Fibroblast of skin of back (primary cell): ENCODE data around the gene P2RX7.
"Not testable (repeated sequence)": the region's sequence is repeated elsewhere in the genome, so short reads cannot be mapped to it uniquely, and the experiment has no call there.

Experiments used
- DNase-seq: peaks from one replicate; pipeline ENCODE4 v3.0.0-alpha.2; 2013

Gene P2RX7

GRCh38 chr12:121175383-121176119 lies 42.9 kb downstream of the P2RX7 start:
- no peak for DNase-seq

GRCh38 chr12:121176826-121177529 lies 44.3 kb downstream of the P2RX7 start:
- no peak for DNase-seq

GRCh38 chr12:121181181-121181580 lies 48.5 kb downstream of the P2RX7 start:
- DNase-seq: no peak

GRCh38 chr12:121182222-121182893 lies 49.7 kb downstream of the P2RX7 start:
- DNase-seq: no peak

DNA sequence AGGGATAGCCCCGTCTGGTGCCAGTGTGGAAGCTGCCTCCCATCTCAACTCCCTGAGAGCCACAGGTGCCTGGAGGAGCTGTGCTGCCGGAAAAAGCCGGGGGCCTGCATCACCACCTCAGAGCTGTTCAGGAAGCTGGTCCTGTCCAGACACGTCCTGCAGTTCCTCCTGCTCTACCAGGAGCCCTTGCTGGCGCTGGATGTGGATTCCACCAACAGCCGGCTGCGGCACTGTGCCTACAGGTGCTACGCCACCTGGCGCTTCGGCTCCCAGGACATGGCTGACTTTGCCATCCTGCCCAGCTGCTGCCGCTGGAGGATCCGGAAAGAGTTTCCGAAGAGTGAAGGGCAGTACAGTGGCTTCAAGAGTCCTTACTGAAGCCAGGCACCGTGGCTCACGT lies 51.7 kb downstream of the P2RX7 start:
- no peak for DNase-seq

DNA sequence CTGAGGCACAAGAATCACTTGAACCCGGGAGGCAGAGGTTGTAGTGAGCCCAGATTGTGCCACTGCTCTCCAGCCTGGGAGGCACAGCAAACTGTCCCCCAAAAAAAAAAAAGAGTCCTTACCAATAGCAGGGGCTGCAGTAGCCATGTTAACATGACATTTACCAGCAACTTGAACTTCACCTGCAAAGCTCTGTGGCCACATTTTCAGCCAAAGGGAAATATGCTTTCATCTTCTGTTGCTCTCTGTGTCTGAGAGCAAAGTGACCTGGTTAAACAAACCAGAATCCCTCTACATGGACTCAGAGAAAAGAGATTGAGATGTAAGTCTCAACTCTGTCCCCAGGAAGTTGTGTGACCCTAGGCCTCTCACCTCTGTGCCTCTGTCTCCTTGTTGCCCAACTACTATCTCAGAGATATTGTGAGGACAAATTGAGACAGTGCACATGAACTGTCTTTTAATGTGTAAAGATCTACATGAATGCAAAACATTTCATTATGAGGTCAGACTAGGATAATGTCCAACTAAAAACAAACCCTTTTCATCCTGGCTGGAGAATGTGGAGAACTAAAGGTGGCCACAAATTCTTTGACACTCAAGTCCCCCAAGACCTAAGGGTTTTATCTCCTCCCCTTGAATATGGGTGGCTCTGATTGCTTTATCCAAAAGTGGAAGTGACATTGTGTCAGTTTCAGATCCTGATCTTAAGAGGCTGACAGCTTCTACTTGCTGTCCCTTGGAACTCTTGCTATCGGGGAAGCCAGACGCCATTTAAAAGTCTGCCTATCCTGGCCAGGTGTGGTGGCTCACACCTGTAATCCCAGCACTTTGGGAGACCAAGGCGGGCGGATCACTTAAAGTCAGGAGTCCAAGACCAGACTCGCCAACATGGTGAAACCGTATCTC lies 52.6 kb downstream of the P2RX7 start:
- DNase-seq: no peak

DNA sequence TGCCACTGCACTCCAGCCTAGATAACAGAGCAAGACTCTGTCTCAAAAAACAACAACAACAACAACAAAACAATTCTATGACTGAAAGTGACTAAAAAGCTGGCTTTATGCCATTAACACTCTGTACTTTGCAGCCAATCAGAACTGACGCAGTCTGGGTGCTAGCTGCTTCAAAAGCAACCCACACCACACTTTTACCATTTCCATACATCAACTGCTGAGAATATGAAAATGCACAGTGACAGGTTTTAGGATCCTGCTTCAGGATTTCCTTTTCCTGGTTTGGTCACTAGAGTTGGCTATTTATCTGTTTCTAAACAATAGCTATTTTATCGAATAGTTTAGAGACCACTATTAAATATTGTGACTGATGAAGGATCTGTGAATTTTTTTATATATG lies 54.1 kb downstream of the P2RX7 start:
- DNase-seq: no peak

- peak; percentile 16 for DNase-seq
Measured at GRCh38 chr12:121187501-121187900, 54.8 kb downstream of the P2RX7 start.

DNA sequence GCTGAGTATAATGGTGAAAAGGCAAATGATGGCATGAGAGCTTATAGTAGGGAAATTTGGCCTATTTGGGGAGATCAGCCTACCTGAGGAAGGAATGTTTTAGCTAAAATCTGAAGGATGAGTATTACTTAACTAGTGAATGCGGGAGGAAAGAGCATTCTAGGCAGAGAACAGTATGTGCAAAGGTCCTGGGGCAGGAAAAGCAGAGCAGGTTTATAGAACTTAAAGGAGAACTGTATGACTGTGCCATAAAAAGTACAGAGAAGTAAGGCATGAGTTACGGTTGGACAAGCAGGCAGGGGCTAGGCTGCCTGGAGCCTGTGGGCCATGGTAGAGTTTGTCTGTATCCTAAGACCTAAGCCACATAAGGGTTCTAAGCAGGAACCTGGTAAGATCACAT lies 55.6 kb downstream of the P2RX7 start:
- DNase-seq: no peak

DNA sequence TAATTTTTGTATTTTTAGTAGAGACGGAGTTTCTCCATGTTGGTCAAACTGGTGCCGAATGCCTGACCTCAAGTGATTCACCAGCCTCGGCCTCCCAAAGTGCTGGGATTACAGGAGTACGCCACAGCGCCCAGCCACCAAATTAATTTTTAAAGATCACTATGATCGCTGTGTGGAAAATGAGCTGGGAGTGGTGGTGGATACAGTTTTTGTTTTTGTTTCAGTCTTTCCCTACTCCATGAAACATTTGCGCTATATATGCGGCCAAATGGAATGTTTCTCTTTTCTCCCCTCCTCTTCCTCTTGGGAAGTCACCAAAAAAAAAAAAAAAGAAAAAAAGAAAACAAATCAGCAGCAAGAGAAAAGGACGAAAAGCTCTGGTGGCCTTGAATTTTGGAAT lies 56.5 kb downstream of the P2RX7 start:
- peak; percentile 61 for DNase-seq

DNA sequence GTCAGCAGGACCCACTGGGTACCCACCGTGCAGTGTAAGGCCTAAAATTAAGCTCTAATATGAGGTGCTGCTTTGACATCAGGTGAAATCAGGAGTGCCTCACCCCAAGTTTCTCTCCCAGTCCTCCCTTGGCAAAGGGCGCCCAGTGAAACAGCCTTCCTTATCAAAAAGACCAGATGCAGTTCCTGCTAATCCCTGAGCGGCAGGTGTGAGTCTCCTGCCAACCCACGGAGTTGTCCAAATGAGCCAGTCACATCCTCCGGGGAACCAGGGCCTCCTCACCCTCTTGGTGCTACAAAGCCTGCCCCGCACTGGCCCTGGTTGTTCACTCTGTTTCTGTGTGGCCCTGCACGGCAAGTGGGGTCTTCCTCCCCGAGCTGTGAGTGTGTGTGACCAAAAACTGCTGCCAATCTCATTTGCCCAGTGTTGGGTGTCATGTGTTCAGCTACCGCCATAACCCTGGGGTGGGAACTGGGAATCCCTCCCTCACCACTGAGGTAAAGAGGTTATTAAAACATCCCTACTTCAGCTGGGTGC lies 57.0 kb downstream of the P2RX7 start:
- DNase-seq: no peak

GRCh38 chr12:121190523-121191031 lies 57.9 kb downstream of the P2RX7 start:
- DNase-seq: peak; percentile 99

DNA sequence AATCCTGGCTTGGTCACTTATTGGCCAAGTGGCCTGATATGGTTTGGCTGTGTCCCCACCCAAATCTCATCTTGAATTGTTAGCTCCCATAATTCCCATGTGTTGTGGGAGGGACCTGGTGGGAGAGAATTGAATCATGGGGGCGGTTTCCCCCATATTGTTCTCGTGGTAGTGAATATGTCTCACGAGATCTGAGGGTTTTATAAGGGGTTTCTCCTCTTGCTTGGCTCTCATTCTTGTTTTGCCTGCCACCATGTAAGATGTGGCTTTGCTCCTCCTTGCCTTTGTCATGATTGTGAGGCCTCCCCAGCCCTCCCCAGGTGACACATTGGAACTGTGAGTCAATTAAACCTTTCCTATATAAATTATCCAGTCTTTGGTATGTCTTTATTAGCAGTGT lies 58.5 kb downstream of the P2RX7 start:
- DNase-seq: no peak

DNA sequence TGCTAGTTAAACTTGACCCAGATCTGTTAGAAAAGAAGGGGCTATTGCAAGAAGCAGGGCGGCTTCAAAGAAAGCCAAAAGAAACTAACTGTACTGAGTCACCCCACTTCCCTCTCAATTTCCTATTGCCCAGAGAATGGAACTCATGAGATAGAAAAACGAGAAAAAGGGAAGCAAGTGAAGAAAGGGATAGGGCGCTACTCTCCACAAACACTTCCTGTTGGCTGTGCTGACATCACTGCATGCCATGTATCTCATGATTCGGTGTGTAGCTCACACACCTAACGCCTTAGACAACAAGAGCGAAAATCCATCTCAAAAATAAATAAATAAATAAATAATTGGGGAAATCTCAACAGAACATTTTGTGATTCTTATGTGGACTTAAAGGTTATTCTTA lies 64.2 kb downstream of the P2RX7 start:
- no peak for DNase-seq

GRCh38 chr12:121198949-121199348 lies 66.3 kb downstream of the P2RX7 start:
- DNase-seq: no peak

- not testable (repeated sequence) for DNase-seq
Measured at GRCh38 chr12:121201140-121201539, 68.5 kb downstream of the P2RX7 start.

DNA sequence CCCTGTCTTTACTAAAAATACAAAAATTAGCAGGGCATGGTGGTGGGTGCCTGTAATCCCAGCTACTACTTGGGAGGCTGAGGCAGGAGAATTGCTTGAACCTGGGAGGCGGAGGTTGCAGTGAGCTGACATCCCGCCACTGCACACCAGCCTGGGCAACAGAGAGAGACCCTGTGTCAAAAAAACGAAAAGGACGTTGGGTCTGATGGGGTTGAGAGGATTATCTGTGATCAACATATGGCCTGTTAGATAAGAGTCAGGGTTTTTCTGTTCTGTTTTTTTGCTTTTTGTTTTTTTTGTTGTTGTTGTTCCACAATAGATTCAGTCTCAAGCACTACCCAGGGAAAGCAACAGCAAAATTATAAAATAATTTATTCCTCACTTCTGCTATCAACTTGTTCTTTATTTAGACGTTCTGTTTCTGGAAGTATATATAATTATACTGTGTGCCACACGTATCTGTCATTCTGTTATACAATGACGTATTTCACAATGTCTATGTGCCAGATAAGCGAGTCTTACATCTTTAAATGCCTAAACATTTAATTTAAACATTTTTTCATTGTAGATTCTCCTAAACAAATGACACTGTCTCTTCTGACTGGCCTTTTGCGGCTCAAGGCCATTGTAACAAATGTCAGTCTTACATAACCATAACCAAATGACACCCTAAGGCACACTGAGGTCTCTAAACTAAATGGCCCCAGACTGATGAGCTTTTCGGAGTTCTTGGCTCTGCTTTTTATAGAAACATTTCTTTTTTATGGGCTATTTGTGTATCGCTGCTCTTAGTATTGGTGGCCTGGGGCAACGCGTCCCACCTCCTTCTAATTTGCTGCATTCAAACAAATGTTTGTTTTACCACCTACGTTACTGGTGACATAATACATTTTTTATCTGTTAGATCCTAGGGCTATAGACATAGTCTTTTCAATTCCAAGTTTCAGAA lies 70.0 kb downstream of the P2RX7 start:
- DNase-seq: no peak

DNA sequence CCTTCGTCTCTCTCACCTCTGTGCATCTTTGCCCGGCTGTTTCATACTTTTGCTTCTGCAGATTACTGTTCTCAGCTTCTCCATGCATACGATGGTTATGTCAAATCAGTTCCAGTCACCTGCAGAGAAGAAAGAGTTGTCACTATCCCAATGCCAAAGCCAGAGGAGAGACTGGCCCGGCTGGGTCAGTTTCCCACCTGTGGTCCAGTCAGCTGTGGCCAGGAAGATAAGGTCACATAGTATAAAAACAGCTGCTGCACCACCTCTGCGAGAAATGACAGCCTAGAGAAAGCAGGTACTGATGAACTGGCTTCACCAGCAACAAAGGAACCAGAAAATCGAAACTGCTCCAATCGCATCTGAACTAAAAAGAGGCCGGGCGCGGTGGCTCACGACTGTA lies 70.8 kb downstream of the P2RX7 start:
- no peak for DNase-seq

DNA sequence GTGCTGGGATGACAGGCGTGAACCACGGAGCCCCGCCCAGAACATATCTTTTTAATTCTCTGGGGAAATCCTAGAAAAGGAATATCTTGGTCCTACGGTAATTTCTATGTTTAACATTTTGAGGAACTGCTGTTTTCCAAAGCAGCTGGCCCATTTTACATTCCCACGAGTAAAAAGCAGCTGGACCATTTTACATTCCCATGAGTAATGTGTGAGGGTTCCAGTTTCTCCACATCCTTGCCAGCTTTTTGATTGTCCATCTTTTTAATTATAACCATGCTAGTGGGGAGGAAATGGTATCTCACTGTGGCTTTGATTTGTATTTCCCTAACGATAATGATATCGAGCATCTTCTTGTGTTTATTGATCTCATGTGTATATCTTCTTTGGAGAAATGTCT lies 72.8 kb downstream of the P2RX7 start:
- DNase-seq: no peak

- DNase-seq: not testable (repeated sequence)
Measured at GRCh38 chr12:121208571-121208970, 75.9 kb downstream of the P2RX7 start.

DNA sequence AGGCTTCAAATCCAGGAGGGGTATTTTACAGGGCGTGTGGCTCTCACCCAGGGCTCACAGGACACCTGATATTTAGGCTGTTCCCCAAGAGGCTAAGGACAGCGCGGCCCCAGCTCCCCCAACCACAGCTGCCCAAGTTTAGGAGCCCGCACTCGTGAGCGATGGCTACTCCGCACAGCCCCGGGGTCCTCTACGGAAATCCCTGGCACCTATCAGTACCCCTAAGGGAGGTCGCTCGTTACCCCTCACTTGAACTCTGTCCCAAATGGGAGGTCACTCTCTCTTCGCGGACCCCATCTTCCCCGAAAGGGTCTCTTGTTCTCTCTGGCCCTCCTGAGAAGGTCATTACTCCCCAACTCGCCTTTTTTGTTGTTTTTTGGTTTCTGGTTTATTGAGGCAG lies 76.5 kb downstream of the P2RX7 start:
- DNase-seq: no peak
